GM18861 (cell line): Measurements from ENCODE around the gene BAZ1B.
"Not testable (repeated sequence)": the region's sequence is repeated elsewhere in the genome, so short reads cannot be mapped to it uniquely, and the experiment has no call there.

Source experiments
- ATAC-seq: cut with Tn5 transposase; IDR thresholded peaks from one replicate; pipeline ENCODE4 v1.9.1; 2021; ENCODE audit not compliant: unreplicated experiment

Gene BAZ1B

GRCh38 chr7:73448609-73449008, 73.5 kb downstream of the BAZ1B start:
- no peak for ATAC-seq

- no peak for ATAC-seq
Observed at GRCh38 chr7:73447121-73447733, 74.9 kb downstream of the BAZ1B start.

GRCh38 chr7:73446682-73447081, 75.4 kb downstream of the BAZ1B start:
- no peak for ATAC-seq

GRCh38 chr7:73443548-73444255, 78.4 kb downstream of the BAZ1B start:
- ATAC-seq, result no peak

GRCh38 chr7:73442903-73443500, 79.1 kb downstream of the BAZ1B start:
- no peak for ATAC-seq

GRCh38 chr7:73442222-73442902, 79.7 kb downstream of the BAZ1B start:
- no peak for ATAC-seq

GRCh38 chr7:73439410-73439704, 82.7 kb downstream of the BAZ1B start:
- no peak for ATAC-seq

- no peak for ATAC-seq
Observed at GRCh38 chr7:73438547-73439409, 83.3 kb downstream of the BAZ1B start.

GRCh38 chr7:73437621-73438416, 84.3 kb downstream of the BAZ1B start:
- ATAC-seq, result no peak

- ATAC-seq, result no peak
Observed at GRCh38 chr7:73437091-73437490, 85.0 kb downstream of the BAZ1B start.

- no peak for ATAC-seq
Observed at GRCh38 chr7:73436031-73436929, 85.8 kb downstream of the BAZ1B start.

- ATAC-seq, result no peak
Observed at GRCh38 chr7:73435471-73436009, 86.6 kb downstream of the BAZ1B start.

GRCh38 chr7:73434701-73435069, 87.4 kb downstream of the BAZ1B start:
- ATAC-seq, result no peak

- no peak for ATAC-seq
Observed at GRCh38 chr7:73433924-73434700, 88.0 kb downstream of the BAZ1B start.

- ATAC-seq, result no peak
Observed at GRCh38 chr7:73432676-73433075, 89.4 kb downstream of the BAZ1B start.

GRCh38 chr7:73431041-73431835, 90.9 kb downstream of the BAZ1B start:
- ATAC-seq, result no peak

GRCh38 chr7:73430540-73430939, 91.6 kb downstream of the BAZ1B start:
- ATAC-seq, result not testable (repeated sequence)
